Panc1 (cell line): ENCODE results near the gene ASTN2.

Experiments used
- POLR2AphosphoS5 ChIP-seq: IDR thresholded peaks from 2 replicates; pipeline ENCODE4 v1.6.1; 2012; ENCODE audit warnings: mild to moderate bottlenecking, low read depth, low read length, moderate library complexity
- TCF7L2 ChIP-seq: IDR thresholded peaks from 2 replicates; pipeline ENCODE4 v1.6.1; 2011; ENCODE audit warnings: mild to moderate bottlenecking, low read depth, low read length, inconsistent platforms
- TF ChIP-seq, protein P1 (sequence below): fragments of 450-650 bp; IDR thresholded peaks from 2 replicates; pipeline ENCODE4 v1.5.1; 2017; ENCODE audit warnings: mild to moderate bottlenecking
- TF ChIP-seq, protein P2 (sequence below), 2 experiments: IDR thresholded peaks; 2 replicates each; pipeline ENCODE4 v1.6.1; 2011 to 2012; ENCODE audit warnings: low read depth in 2 of 2, control low read depth in 1 of 2, low read length in 1 of 2, mild to moderate bottlenecking in 1 of 2, moderate library complexity in 1 of 2; ENCODE audit not compliant: insufficient read depth in 1 of 2

DNA sequence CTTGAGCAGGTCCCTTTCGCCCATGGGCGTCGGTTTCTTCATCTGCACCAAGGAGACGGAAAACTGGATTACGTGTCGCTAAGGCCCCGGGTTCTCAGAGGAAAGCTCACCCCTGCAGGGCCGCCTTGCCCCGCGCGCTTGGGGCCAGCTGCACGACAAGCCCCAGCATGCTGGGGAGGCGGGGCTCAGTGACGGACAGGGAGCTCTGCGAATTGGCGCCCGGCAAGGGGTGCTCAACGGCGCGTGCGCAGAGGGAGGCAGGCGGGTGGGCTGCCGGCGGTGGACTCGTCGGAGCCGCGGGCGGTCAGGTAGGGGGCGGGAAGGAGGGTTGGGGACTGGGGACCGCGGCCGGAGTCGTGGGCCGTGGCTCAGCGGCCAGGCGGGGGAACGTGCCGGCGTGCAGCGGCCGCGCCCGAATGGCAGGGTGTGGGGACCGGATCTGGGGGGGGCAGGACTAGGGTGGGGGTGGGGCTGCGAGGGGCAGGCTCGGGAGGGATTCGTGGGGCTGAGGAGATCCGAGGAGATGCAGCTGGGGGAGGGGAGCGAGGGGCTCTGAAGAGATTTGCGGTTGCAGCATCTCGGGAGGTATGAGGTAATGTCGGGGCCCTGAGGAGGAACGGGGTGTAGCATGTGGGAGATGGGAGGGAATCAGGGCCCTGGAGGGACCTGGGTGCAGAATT, 727.6 kb downstream of the ASTN2 start, which contains the start of gene TRIM32:
- TF ChIP-seq, protein P1, sequence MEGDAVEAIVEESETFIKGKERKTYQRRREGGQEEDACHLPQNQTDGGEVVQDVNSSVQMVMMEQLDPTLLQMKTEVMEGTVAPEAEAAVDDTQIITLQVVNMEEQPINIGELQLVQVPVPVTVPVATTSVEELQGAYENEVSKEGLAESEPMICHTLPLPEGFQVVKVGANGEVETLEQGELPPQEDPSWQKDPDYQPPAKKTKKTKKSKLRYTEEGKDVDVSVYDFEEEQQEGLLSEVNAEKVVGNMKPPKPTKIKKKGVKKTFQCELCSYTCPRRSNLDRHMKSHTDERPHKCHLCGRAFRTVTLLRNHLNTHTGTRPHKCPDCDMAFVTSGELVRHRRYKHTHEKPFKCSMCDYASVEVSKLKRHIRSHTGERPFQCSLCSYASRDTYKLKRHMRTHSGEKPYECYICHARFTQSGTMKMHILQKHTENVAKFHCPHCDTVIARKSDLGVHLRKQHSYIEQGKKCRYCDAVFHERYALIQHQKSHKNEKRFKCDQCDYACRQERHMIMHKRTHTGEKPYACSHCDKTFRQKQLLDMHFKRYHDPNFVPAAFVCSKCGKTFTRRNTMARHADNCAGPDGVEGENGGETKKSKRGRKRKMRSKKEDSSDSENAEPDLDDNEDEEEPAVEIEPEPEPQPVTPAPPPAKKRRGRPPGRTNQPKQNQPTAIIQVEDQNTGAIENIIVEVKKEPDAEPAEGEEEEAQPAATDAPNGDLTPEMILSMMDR: no peak
- TF ChIP-seq TCF7L2: no peak
- no peak for TF ChIP-seq POLR2AphosphoS5
- TF ChIP-seq, protein P2, sequence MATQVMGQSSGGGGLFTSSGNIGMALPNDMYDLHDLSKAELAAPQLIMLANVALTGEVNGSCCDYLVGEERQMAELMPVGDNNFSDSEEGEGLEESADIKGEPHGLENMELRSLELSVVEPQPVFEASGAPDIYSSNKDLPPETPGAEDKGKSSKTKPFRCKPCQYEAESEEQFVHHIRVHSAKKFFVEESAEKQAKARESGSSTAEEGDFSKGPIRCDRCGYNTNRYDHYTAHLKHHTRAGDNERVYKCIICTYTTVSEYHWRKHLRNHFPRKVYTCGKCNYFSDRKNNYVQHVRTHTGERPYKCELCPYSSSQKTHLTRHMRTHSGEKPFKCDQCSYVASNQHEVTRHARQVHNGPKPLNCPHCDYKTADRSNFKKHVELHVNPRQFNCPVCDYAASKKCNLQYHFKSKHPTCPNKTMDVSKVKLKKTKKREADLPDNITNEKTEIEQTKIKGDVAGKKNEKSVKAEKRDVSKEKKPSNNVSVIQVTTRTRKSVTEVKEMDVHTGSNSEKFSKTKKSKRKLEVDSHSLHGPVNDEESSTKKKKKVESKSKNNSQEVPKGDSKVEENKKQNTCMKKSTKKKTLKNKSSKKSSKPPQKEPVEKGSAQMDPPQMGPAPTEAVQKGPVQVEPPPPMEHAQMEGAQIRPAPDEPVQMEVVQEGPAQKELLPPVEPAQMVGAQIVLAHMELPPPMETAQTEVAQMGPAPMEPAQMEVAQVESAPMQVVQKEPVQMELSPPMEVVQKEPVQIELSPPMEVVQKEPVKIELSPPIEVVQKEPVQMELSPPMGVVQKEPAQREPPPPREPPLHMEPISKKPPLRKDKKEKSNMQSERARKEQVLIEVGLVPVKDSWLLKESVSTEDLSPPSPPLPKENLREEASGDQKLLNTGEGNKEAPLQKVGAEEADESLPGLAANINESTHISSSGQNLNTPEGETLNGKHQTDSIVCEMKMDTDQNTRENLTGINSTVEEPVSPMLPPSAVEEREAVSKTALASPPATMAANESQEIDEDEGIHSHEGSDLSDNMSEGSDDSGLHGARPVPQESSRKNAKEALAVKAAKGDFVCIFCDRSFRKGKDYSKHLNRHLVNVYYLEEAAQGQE (IDR thresholded peaks at IDR 0.05; ENCODE audit: insufficient read depth in 1 of 2, low read depth in 2 of 2, low read length in 1 of 2): no peak
